AG09309 (cell line): ENCODE measurements around the gene HPSE2.

ENCODE experiments used
- DNase-seq: peaks from one replicate; pipeline ENCODE4 v3.0.0-alpha.2; 2010; ENCODE audit warnings: low read depth
- H3K4me3 ChIP-seq: 2 replicates; pipeline ENCODE4 v1.5.1; 2011; ENCODE audit warnings: mild to moderate bottlenecking, low read depth, low read length, moderate library complexity; ENCODE audit not compliant: control insufficient read depth
- CTCF ChIP-seq: IDR thresholded peaks from 2 replicates; pipeline ENCODE4 v1.5.1; 2011; ENCODE audit warnings: mild to moderate bottlenecking, low read depth, low read length, inconsistent platforms; ENCODE audit not compliant: insufficient read depth, control insufficient read depth; ENCODE audit errors: missing control alignments

HPSE2 gene

GRCh38 chr10:98420786-98421185 lies 814.9 kb downstream of the HPSE2 start:
- DNase-seq = no peak
- TF ChIP-seq CTCF = no peak
- H3K4me3 ChIP-seq = no peak overlapping the region

GRCh38 chr10:98419469-98420261 lies 816.0 kb downstream of the HPSE2 start:
- no peak for TF ChIP-seq CTCF

GRCh38 chr10:98418665-98419468 lies 816.8 kb downstream of the HPSE2 start:
- H3K4me3 ChIP-seq = no peak overlapping the region
- DNase-seq = no peak
- TF ChIP-seq CTCF = no peak

More at GRCh38 chr10:98419469-98420261, 816.0 kb downstream of the HPSE2 start:
- no peak for DNase-seq
- no peak overlapping the region for H3K4me3 ChIP-seq

- DNase-seq = no peak
- TF ChIP-seq CTCF = no peak
- H3K4me3 ChIP-seq = no peak overlapping the region
These were observed 817.5 kb downstream of the HPSE2 start for GRCh38 chr10:98417973-98418664.

GRCh38 chr10:98417481-98417959 lies 818.1 kb downstream of the HPSE2 start:
- H3K4me3 ChIP-seq = no peak overlapping the region
- DNase-seq = no peak
- TF ChIP-seq CTCF = no peak
